ENCODE results near the gene SLAMF7.
"Not testable (repeated sequence)": the region's sequence is repeated elsewhere in the genome, so short reads cannot be mapped to it uniquely, and the experiment has no call there.

Gene SLAMF7

DNA sequence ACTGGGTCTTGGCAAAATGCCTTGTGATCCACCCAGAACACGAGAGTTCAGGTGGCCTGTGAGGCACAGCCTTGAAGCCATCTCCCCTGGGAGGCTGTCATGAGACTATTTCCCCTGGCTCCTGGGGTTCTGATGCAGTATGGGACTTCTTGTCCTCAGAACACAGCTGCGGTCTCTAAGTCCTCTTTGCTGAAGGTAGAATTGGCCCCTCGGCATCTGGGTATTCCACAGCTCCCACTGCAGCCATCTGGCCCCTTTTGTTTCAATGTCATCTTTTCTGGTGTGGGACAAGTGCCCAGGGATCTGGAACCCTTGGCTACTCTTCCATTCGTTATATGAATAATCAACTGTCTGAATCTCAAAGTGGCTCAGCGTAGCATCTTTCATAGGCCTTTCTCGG lies 39.9 kb downstream of the SLAMF7 start:
- no peak for DNase-seq

DNA sequence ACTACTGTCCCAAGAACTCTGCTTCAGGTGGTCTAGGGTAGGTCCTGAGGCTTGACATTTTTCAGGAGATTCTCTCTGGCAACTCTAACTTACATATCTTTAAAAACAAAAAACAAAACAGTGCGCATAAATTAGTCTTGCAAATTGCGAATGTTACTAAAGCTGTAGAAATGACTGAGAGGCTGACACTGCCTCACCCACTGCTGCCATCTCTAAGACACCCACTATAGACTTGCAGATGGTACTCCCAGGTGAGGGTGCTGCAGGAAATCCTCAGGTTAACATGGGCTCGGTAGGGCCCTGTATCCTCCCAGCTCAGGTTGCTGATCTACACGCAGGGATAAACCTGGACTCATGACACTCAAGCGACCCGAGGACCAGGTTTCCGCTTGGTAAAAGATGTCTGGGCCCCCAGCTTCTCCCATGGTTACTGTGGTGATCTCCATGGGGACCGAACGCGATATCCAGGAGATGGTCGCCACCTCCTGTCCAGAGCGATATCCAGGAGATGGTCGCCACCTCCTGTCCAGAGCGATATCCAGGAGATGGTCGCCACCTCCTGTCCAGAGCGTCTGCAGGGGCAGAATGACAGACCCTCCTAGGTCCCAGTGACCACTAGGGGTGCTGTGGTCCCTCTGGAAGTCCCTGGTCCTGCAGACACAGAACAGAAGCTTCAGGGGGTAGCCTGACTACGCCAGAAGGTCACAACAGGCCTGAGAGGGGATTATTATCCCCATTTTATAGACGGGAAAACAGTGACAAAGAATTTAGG lies 40.8 kb downstream of the SLAMF7 start:
- DNase-seq: peak; percentile 47 to 49

DNA sequence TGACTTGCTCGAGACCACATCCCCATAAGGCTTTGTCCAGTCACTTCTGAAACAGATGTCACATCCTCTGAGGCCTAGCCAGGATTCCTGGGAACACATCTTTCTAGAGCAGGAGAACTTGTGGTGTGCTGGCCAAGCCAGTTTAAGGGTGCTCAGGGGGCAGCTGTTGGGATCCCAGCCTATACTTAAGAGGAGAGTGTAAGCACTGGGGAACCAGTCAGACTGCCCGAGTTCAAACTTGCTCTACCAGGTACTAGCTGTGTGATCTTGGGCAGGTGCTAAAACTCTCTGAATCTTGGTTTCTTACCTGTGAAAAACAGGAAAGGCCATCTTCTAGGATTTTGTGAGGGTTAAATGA lies 41.3 kb downstream of the SLAMF7 start:
- no peak for DNase-seq

DNA sequence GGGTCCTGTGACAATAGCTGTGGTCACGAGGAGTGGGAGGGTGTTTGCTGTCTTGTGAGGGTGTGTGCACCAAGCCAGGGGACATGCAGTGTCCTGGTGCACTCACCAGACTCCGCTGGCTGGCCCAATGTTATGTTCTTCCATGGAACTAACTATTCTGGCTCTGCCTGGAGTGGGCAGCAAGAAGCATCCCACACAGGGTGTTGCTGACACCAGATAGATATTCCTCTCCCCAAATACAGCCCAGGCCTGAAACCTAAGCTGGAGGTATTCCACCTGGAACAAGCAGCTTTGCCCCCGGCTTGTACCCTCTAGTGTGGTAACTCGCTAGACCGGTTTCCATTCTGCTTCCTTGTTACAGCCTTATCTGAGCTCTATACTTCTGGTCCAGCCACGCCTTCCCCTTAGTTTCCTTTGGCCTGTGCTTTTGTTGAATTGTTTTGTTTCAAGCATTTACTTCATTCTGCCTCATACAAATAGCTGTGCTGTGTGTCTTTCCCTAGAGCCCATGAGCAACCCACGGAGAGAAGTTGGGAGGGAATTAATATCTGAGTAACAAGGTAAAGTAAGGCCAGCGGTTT lies 42.2 kb downstream of the SLAMF7 start:
- no peak for DNase-seq

DNA sequence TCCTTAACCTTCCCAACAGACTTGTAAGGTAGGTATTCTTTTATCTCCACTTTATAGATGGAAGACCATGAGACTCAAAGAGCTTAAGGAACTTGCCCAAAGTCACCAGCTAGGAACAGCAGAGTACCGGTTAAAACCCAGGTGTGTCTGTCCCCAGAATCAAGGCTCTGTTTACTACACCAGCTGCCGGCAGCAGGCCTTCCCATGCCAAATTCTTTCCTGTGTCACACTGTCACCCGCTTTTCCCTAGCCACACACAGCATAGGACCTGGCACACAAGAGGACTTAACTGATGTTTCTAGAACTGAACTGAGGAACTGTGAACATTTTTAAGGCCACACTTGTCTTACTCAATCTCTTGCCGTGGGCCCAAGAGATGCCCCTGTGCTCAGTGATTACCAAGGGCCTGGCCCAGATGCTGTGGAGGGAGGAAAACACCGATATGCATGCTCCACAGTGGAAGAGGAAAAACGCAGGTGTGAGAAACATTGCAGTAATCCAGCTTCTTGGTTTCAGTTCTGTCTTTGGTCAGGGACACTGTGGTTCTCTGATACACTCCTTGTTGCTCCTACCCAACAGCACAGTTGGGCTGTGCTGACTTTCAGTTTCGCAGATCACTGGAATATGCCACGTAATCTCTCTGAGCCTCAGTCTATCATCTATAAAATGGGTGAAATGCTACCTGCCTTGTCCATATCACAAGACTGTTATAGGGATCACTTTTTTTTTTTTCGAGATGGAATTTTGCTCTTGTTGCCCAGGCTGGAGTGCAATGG lies 43.1 kb downstream of the SLAMF7 start:
- DNase-seq: peak; percentile 45 to 55

DNA sequence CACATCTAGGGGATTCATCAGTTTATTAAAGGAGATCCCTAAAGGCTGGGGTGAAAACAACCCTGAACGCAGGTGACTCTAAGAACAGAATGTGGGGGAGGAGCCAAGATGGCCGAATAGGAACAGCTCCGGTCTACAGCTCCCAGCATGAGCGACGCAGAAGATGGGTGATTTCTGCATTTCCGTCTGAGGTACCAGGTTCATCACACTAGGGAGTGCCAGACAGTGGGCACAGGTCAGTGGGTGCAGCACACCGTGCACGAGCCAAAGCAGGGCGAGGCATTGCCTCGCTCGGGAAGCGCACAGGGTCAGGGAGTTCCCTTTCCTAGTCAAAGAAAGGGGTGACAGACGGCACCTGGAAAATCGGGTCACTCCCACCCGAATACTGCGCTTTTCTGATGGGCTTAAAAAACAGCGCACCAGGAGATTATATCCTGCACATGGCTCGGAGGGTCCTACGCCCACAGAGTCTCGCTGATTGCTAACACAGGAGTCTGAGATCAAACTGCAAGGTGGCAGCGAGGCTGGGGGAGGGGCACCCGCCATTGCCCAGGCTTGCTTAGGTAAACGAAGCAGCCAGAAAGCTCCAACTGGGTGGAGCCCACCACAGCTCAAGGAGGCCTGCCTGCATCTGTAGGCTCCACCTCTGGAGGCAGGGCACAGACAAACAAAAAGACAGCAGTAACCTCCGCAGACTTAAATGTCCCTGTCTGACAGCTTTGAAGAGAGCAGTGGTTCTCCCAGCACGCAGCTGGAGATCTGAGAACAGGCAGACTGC lies 44.1 kb downstream of the SLAMF7 start:
- not testable (repeated sequence) for DNase-seq

DNA sequence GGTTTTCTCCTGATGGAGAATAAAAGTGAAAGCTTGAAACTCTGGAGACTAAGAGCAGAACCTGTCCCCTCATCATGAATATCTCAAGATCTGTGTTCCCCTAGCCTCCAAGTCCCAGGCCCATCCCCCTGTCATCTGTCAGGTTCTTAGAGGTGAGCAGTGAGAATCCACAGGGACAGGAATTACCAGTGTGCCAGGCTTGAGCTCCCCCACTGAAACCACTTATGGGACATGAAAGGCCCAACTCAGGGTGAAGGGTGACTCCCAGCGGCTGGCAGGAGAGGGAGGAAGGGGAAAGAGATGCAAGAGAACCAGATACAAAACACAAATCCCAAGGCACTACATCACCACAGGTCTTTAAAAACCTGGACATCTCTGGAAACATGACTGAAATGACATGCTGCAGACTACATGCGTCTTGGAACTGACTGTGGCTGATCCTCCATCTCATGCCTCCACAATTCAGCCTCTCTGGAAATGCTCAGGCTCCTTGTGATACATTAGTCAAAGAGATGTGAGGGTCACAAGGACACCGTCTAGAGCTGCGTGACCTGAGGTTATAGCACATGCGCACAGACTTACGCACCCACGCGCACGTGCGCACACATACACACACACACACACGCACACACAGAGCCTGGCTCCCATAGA lies 50.1 kb downstream of the SLAMF7 start:
- no peak for DNase-seq

DNA sequence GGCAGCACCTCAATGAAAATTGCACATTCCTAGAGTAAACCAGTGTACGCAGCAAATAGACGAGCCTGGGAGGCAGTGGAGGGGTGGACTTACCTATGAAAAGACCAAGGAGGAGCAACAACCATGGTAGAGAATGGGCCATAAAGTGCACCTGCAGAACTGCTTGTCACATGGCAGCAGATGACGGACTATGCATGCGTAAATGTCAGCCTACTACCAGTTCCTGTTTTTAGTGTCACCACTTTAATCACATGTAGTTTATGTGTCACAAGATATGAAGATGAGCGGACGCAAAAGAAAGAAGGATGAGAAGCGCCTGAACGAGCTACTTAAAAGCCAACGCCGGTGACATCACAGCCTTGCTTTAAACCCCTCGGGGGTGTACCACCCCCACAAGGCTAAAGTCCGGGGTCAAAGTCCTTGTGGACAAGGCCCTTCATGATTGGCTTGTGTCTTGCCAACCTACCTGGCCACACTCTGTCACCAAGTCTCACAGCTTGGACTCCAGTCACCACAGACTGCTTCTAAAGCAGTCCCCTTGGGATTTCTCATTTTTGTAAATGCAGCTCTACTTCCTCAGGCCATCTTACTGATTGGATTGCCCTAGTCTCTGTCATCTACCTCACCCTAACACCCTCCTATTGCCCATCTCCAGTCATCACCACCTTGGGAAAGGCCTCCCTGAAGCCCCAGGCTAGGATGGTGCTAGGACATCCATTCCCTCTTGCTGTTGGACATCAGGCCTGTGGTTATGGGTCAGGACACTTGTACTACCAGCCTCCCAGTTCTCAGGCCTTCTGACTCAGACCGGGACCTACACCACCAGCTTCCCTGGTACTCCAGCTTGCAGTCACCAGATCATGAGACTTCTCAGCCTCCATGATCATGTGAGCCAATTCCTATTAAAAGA lies 50.9 kb downstream of the SLAMF7 start:
- DNase-seq: peak in 1 of 2 donors; percentile 84

DNA sequence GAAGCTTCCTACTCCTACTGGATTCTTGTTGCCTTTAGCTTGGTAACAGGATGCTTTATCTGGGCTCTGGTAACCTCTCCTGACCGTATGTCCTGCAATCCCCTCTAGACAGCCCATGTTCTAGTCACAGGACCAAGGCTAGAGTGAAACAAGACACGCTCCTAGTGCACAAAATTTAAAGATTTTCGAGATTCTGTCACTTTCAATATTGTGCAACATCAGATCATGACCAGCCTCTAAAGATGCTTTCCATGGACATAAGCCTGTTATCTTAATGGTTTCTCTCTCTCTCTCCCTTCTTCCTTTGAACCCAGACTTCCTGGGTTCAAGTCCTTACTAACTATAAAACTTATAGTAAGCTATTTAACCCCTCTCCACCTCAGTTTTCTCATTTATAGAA lies 55.3 kb downstream of the SLAMF7 start:
- DNase-seq: no peak

DNA sequence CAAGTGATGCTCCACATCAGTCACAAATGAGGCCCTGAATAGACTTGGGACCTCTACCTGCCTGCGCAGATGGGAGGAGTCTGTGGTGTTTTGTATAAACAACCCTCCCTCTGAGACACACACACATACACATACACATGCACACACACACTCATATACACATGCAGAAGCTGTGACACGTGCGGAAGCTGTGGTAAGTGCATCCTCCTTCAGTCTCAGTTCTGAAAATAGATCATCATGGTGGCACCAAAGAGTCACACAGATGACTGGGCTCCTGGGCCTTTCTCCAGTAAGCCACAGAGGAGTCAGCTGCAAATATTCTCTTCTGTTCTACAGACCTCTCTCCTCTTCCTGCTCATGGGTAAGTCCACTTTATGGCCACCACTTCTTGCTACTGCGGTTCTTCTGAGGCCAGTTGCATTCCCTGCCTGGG lies 56.9 kb downstream of the SLAMF7 start, which contains the start of gene LY9:
TSS of gene LY9 (plus strand) at position 224 of the 433 bp plus-strand sequence. CDS start at position 238, 14 bp downstream.
- DNase-seq: peak; percentile 94 to 95

DNA sequence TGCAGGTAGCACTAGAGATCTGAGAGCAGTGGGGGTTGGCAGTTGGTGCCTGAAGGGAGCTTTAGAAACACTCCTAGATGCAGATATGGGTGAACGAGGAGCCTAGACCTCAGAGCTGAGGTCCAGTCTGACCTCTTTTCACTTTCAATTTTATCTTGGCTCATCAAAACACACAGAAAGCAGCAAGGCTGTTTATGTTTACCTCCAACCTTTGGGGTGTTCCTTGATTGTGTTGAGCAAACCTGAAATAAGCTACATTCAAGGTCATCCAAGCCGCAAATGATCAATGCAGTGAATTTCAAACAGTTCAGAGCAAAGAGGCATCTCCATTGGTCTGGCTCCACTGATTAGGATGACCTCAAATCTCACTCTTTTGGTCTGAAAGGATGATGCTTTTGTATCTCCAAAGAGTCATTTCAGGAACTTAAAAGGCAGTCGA lies 58.2 kb downstream of the SLAMF7 start:
- DNase-seq: no peak

DNA sequence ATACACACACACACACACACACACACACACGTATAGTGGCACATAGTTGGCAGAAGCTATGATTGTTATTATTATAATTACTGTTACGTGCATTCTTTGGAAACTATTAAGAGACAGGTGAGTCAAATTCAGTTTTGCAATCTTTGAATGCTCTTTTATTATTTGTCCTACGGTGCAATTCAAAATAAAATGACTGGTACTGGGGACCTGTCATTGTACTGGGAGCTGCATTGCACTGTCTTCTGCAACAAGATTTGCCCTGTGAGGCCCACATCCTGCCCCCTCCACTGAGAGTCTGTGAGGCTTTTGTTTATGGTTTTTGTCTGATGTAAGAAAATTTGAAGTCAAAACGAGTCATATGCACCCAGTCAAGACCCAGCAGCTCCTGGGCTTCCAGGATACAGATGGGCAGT lies 58.8 kb downstream of the SLAMF7 start:
- peak; percentile 56 to 72 for DNase-seq

DNA sequence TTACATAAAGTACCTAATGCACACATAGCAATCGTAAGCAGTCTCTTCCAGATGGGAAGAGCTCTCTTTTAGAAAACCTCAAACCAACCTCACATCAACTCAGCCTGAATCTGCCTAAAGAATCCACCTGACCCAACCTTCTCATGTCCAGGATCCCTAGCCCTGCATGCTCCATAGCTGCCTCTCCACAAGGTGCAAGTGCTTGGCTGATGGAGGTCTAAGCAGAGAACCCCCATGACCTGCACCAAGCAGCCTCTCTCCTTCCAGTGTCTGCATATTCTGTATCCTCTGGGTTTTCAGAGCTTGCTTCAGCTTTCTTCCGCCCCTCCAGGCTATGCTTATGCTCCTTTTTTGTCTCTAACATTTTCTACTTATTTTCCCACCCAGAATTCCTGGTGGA lies 59.4 kb downstream of the SLAMF7 start:
- DNase-seq: no peak

DNA sequence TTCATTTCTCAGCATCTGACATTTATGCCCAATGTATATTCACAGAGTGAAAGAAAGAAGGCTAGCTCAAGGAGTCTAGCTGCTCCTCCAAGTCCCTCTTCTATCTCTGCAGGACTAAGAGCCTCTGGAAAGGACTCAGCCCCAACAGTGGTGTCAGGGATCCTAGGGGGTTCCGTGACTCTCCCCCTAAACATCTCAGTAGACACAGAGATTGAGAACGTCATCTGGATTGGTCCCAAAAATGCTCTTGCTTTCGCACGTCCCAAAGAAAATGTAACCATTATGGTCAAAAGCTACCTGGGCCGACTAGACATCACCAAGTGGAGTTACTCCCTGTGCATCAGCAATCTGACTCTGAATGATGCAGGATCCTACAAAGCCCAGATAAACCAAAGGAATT lies 60.6 kb downstream of the SLAMF7 start:
- DNase-seq: no peak

DNA sequence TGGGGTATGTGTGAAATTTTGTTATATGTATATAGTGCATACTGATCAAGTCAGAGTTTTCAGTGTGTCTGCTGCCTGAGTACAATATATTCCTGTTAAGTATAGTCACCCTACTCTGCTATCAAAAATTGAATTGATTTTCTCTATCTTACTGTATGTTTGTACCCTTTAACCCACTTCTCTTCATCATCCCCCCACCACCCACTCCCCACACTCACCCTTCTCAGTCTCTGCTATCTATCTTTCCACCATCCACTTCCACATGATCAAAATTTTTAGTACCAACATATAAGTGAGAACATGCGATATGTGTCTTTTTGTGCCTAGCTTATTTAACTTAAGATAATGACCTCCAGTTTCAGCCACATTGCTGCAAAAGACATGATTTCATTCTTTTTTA lies 61.1 kb downstream of the SLAMF7 start:
- no peak for DNase-seq

DNA sequence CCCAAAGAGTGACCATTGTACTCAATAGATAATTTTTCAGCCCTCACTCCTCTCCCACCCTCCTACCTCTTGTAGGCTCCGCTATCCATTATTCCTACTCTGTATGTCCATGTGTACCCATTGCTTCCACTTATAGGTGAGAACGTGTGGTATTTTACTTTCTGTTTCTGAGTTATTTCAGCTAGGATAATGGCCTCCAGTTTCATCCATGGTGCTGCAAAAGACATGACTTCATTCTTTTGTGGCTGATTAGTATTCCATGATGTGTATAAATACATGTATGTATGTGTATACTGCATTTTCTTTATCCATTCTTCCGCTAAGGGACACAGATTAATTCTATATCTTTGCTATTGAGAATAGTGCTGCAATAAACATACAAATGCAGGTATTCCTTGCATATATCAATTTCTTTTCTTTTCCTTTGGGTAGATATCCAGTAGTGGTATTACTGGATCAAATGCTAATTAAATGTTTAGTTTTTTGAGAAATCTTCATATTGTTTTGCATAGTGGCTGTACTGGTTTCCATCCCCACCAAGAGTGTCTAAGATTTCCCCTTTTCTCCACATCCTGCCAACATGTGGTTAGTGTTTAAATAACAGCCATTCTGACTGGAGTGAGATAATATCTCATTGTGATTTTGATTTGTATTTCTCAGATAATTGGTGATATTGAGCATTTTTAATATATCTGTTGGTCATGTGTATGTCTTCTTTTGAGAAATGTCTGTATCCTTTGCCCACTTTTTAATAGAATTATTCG lies 61.8 kb downstream of the SLAMF7 start:
- peak in 1 of 2 donors; percentile 56 for DNase-seq

DNA sequence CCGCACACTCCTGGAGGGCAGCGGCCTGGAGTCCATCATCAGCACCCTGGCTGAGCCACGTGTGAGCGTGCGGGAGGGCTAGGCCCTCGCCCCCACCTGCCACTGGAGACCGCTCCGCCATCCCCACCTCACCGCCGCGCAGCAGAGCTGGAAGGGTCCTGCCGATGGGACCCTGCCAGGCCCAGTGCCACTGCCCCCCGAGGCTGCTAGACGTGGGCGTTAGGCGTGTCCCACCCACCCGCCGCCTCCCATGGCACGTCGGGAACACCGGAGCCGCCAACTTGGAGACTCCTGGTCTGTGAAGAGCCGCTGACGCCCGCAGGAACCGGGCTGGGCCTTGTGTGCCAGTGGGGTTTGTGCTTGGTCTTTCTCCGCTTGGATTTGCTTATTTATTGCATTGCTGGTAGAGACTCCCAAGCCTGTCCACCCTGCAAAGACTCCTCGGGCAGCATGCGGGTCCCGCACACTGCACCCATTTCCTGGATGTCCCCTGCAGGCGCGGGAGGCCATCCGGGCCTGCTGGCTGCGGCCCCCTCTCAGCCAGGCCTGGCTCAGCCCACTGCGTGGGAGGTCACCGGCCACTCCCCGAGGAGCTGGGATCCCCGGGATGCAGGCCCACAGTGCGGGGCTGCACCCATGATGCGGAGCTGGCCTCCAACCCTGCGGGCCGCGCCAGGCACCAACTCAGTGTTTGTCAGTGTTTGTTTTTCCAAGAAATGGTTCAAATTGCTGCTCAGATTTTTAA lies 63.0 kb downstream of the SLAMF7 start:
- no peak for DNase-seq

Data from CD4-positive, alpha-beta T cell treated with Interleukin-4 for 1 hour (primary cell).